WTC11 (cell line): ENCODE results near the gene TESK2. TPM values are rescaled to one million over a fixed set of nuclear protein-coding genes. Genes with fewer than 3 reads are reported as not detected.
A peak's percentile ranks its signal among the peaks of the same experiment; 100 is the strongest.

Experiments used
- ELF4 ChIP-seq: sonication (generic); formaldehyde crosslinking; IDR thresholded peaks from 2 replicates; pipeline ENCODE4 v1.8.1; 2022; ENCODE audit warnings: low read depth, mild to moderate bottlenecking, moderate library complexity, missing genetic modification reagents
- ETV6 ChIP-seq: sonication (generic); formaldehyde crosslinking; IDR thresholded peaks from 2 replicates; pipeline ENCODE4 v1.8.1; 2022; ENCODE audit warnings: mild to moderate bottlenecking, missing genetic modification reagents
- FOXJ3 ChIP-seq: sonication (generic); formaldehyde crosslinking; IDR thresholded peaks from 2 replicates; pipeline ENCODE4 v1.9.0; 2021; ENCODE audit warnings: missing genetic modification reagents, mild to moderate bottlenecking, borderline replicate concordance
- FOXK1 ChIP-seq: sonication (generic); formaldehyde crosslinking; IDR thresholded peaks from 2 replicates; pipeline ENCODE4 v1.8.0; 2022; ENCODE audit warnings: mild to moderate bottlenecking, moderate library complexity, missing genetic modification reagents
- FOXP1 ChIP-seq: sonication (generic); formaldehyde crosslinking; IDR thresholded peaks from 2 replicates; pipeline ENCODE4 v1.8.0; 2022; ENCODE audit warnings: missing genetic modification reagents, mild to moderate bottlenecking, moderate library complexity, borderline replicate concordance
- KAT7 ChIP-seq: sonication (generic); formaldehyde crosslinking; IDR thresholded peaks from 2 replicates; pipeline ENCODE4 v1.8.1; 2023; ENCODE audit warnings: missing genetic modification reagents, mild to moderate bottlenecking, borderline replicate concordance
- NFE2L1 ChIP-seq: sonication (generic); formaldehyde crosslinking; IDR thresholded peaks from 2 replicates; pipeline ENCODE4 v1.8.1; 2023; ENCODE audit warnings: missing genetic modification reagents
- RORB ChIP-seq: fragments of 250-450 bp; sonication (Bioruptor Pico); IDR thresholded peaks from 2 replicates; pipeline ENCODE4 v1.9.0; 2021; ENCODE audit warnings: mild to moderate bottlenecking
- SMAD4 ChIP-seq: sonication (generic); formaldehyde crosslinking; IDR thresholded peaks from 2 replicates; pipeline ENCODE4 v1.8.0; 2022; ENCODE audit warnings: mild to moderate bottlenecking, missing genetic modification reagents
- ZBTB21 ChIP-seq: sonication (generic); formaldehyde crosslinking; IDR thresholded peaks from 2 replicates; pipeline ENCODE4 v1.8.1; 2023; ENCODE audit warnings: mild to moderate bottlenecking, missing genetic modification reagents, borderline replicate concordance
- ZNF121 ChIP-seq: sonication (generic); formaldehyde crosslinking; IDR thresholded peaks from 2 replicates; pipeline ENCODE4 v1.8.0; 2023; ENCODE audit warnings: missing genetic modification reagents
- ZNF263 ChIP-seq: sonication (generic); formaldehyde crosslinking; IDR thresholded peaks from 2 replicates; pipeline ENCODE4 v1.8.1; 2022; ENCODE audit warnings: low read depth, mild to moderate bottlenecking, moderate library complexity, missing genetic modification reagents
- ZNF281 ChIP-seq: sonication (generic); formaldehyde crosslinking; IDR thresholded peaks from 2 replicates; pipeline ENCODE4 v1.8.0; 2023; ENCODE audit warnings: mild to moderate bottlenecking, missing genetic modification reagents
- total RNA-seq: library from RNA; stranded (reverse); gene quantifications from 3 replicates; pipeline ENCODE4 v1.2.3, GENCODE V29; 2021
- TF ChIP-seq, protein P1 (sequence below): sonication (generic); formaldehyde crosslinking; IDR thresholded peaks from 2 replicates; pipeline ENCODE4 v1.8.1; 2023; ENCODE audit warnings: mild to moderate bottlenecking, missing genetic modification reagents, moderate library complexity
- TF ChIP-seq, protein P2 (sequence below): sonication (generic); formaldehyde crosslinking; IDR thresholded peaks from 2 replicates; pipeline ENCODE4 v1.8.0; 2022; ENCODE audit warnings: mild to moderate bottlenecking, missing genetic modification reagents
- TF ChIP-seq, protein P3 (sequence below): sonication (generic); formaldehyde crosslinking; IDR thresholded peaks from 2 replicates; pipeline ENCODE4 v1.8.0; 2022; ENCODE audit warnings: missing genetic modification reagents

TESK2 gene
- total RNA-seq, 1 experiment from 2014 or later: 13.3 TPM

GRCh38 chr1:45327644-45328515, 163.1 kb downstream of the TESK2 start (continued):
- TF ChIP-seq, protein P1, sequence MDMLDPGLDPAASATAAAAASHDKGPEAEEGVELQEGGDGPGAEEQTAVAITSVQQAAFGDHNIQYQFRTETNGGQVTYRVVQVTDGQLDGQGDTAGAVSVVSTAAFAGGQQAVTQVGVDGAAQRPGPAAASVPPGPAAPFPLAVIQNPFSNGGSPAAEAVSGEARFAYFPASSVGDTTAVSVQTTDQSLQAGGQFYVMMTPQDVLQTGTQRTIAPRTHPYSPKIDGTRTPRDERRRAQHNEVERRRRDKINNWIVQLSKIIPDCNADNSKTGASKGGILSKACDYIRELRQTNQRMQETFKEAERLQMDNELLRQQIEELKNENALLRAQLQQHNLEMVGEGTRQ (CRISPR knock-in tag): peak; percentile 21; the same call in 1 of the 2 replicates
- TF ChIP-seq ELF4 (CRISPR knock-in tag) (no peak), NFE2L1 (CRISPR knock-in tag) (peak; percentile 58; the same call in 1 of the 2 replicates), KAT7 (CRISPR knock-in tag) (no peak), RORB (CRISPR knock-in tag) (no peak), ZNF121 (no peak), FOXK1 (peak; percentile 45; the same call in 1 of the 2 replicates), ZNF281 (0 out of 2 replicates have a peak, but pooled peaks have one; percentile 13), SMAD4 (CRISPR knock-in tag) (no peak), ZNF263 (CRISPR knock-in tag) (no peak), ETV6 (0 out of 2 replicates have a peak, but pooled peaks have one; percentile 62), ZBTB21 (CRISPR knock-in tag) (no peak), FOXP1 (CRISPR knock-in tag) (no peak), FOXJ3 (CRISPR knock-in tag) (no peak)
- TF ChIP-seq, protein P2, sequence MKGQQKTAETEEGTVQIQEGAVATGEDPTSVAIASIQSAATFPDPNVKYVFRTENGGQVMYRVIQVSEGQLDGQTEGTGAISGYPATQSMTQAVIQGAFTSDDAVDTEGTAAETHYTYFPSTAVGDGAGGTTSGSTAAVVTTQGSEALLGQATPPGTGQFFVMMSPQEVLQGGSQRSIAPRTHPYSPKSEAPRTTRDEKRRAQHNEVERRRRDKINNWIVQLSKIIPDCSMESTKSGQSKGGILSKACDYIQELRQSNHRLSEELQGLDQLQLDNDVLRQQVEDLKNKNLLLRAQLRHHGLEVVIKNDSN: peak; percentile 7; the same call in 1 of the 2 replicates
- TF ChIP-seq, protein P3, sequence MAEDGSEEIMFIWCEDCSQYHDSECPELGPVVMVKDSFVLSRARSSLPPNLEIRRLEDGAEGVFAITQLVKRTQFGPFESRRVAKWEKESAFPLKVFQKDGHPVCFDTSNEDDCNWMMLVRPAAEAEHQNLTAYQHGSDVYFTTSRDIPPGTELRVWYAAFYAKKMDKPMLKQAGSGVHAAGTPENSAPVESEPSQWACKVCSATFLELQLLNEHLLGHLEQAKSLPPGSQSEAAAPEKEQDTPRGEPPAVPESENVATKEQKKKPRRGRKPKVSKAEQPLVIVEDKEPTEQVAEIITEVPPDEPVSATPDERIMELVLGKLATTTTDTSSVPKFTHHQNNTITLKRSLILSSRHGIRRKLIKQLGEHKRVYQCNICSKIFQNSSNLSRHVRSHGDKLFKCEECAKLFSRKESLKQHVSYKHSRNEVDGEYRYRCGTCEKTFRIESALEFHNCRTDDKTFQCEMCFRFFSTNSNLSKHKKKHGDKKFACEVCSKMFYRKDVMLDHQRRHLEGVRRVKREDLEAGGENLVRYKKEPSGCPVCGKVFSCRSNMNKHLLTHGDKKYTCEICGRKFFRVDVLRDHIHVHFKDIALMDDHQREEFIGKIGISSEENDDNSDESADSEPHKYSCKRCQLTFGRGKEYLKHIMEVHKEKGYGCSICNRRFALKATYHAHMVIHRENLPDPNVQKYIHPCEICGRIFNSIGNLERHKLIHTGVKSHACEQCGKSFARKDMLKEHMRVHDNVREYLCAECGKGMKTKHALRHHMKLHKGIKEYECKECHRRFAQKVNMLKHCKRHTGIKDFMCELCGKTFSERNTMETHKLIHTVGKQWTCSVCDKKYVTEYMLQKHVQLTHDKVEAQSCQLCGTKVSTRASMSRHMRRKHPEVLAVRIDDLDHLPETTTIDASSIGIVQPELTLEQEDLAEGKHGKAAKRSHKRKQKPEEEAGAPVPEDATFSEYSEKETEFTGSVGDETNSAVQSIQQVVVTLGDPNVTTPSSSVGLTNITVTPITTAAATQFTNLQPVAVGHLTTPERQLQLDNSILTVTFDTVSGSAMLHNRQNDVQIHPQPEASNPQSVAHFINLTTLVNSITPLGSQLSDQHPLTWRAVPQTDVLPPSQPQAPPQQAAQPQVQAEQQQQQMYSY (CRISPR knock-in tag): no peak
